ENCODE data around the gene SERPINI2. TPM values are rescaled to one million over a fixed set of nuclear protein-coding genes. Genes with fewer than 3 reads are reported as not detected.

SERPINI2 gene
- total and polyA plus RNA-seq, 2 of the 13 experiments (the other 11 are each of a cell fraction or from before 2014, with no cell fraction given) = not detected

DNA sequence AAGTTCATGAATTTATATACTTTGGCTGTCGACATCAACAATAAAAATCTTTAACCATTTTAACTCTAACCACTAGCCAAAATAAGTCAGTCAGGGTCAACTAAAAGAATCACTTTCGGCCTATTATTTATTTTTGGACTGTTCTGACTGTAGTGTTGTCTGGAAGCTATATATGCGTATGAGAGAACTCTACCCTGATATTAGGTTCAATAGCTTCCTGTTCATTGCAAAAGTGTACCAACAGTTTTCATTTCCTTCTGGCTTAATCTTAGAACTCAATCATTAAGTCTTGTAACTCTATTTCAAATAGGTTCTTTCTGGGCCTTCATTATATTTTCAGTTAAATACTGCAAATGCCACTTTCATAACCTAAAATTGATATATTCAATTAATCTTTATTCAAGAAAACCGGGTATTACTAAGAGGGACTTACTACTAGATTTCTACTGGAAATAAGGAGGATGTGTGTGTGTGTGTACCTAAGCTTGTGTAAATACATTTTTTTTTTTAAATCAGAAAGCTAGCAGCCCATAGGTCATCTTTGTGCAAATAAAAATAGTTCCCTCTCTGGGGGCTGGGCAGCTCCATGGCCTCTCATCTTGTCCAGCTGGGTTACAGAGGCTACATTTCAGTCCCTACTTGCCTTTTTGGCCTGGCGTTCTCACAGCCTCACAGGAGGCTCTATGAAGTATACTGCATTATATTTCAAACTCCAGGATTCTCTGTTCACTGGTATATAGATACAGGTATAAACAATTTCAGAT is 5.8 kb downstream of the SERPINI2 start (continued):
- TF ChIP-seq ZBTB49 (CRISPR knock-in tag; IDR thresholded peaks at IDR 0.05; ENCODE audit: borderline replicate concordance) (no peak), ATRX (CRISPR knock-in tag; IDR thresholded peaks at IDR 0.05; ENCODE audit: borderline replicate concordance) (no peak), ZNF282 (IDR thresholded peaks at IDR 0.05; ENCODE audit: partially characterized antibody) (no peak), JUNB (CRISPR knock-in tag; IDR thresholded peaks at IDR 0.05; ENCODE audit: borderline replicate concordance) (no peak), ZNF670 (CRISPR knock-in tag; IDR thresholded peaks at IDR 0.05; ENCODE audit: borderline replicate concordance) (no peak), ZNF234 (CRISPR knock-in tag; conservative IDR thresholded peaks at IDR 0.05) (no peak), STAT5B (CRISPR knock-in tag; IDR thresholded peaks at IDR 0.05) (no peak), TBX3 (IDR thresholded peaks at IDR 0.05; ENCODE audit: borderline replicate concordance) (no peak), ZNF660 (CRISPR knock-in tag; IDR thresholded peaks at IDR 0.05; ENCODE audit: borderline replicate concordance, low read depth) (no peak), ZNF292 (CRISPR knock-in tag; IDR thresholded peaks at IDR 0.05; ENCODE audit: borderline replicate concordance, low read depth) (no peak), NR2F1 (CRISPR knock-in tag; IDR thresholded peaks at IDR 0.05) (0 out of 4 replicates have a peak, but pooled peaks of 1 of the 2 experiments have one; percentile 53), ARHGAP35 (CRISPR knock-in tag; IDR thresholded peaks at IDR 0.05; ENCODE audit: borderline replicate concordance) (no peak), ZSCAN31 (CRISPR knock-in tag; IDR thresholded peaks at IDR 0.05; ENCODE audit: low read depth) (no peak), CBFB (CRISPR knock-in tag; IDR thresholded peaks at IDR 0.05) (no peak), NR0B2 (CRISPR knock-in tag; IDR thresholded peaks at IDR 0.05) (no peak), THAP8 (CRISPR knock-in tag; IDR thresholded peaks at IDR 0.05; ENCODE audit: borderline replicate concordance) (no peak), DNMT3B (CRISPR knock-in tag; conservative IDR thresholded peaks at IDR 0.05) (no peak), ZSCAN20 (CRISPR knock-in tag; IDR thresholded peaks at IDR 0.05; ENCODE audit: borderline replicate concordance) (no peak), ZNF12 (CRISPR knock-in tag; IDR thresholded peaks at IDR 0.05) (no peak), RBAK (CRISPR knock-in tag; IDR thresholded peaks at IDR 0.05) (no peak)
- TF ChIP-seq, protein P1, sequence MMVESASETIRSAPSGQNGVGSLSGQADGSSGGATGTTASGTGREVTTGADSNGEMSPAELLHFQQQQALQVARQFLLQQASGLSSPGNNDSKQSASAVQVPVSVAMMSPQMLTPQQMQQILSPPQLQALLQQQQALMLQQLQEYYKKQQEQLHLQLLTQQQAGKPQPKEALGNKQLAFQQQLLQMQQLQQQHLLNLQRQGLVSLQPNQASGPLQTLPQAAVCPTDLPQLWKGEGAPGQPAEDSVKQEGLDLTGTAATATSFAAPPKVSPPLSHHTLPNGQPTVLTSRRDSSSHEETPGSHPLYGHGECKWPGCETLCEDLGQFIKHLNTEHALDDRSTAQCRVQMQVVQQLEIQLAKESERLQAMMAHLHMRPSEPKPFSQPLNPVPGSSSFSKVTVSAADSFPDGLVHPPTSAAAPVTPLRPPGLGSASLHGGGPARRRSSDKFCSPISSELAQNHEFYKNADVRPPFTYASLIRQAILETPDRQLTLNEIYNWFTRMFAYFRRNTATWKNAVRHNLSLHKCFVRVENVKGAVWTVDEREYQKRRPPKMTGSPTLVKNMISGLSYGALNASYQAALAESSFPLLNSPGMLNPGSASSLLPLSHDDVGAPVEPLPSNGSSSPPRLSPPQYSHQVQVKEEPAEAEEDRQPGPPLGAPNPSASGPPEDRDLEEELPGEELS (CRISPR knock-in tag; IDR thresholded peaks at IDR 0.05) = peak; percentile 51; the same call in 1 of the 2 replicates
- TF ChIP-seq, protein P2, sequence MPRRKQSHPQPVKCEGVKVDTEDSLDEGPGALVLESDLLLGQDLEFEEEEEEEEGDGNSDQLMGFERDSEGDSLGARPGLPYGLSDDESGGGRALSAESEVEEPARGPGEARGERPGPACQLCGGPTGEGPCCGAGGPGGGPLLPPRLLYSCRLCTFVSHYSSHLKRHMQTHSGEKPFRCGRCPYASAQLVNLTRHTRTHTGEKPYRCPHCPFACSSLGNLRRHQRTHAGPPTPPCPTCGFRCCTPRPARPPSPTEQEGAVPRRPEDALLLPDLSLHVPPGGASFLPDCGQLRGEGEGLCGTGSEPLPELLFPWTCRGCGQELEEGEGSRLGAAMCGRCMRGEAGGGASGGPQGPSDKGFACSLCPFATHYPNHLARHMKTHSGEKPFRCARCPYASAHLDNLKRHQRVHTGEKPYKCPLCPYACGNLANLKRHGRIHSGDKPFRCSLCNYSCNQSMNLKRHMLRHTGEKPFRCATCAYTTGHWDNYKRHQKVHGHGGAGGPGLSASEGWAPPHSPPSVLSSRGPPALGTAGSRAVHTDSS (CRISPR knock-in tag; conservative IDR thresholded peaks at IDR 0.05) = no peak
